K562 (cell line): ENCODE results near the gene SBK1. TPM values are rescaled to one million over a fixed set of nuclear protein-coding genes. Genes with fewer than 3 reads are reported as not detected.
A peak's percentile ranks its signal among the peaks of the same experiment; 100 is the strongest.

ENCODE experiments used
- ATAC-seq: fragments of 200-7000 bp; cut with Tn5 transposase; 3 replicates; pipeline ENCODE4 v1.9.1; 2020; ENCODE audit warnings: moderate library complexity
- BruUV-seq: library from RNA; stranded (reverse); fragments of 400-500 nt; replicated peaks from 2 replicates; lab custom pipeline; 2021; lab: Mats Ljungman, UMichigan
- CTCF ChIA-PET: fragments of 300-600 bp; formaldehyde crosslinking; extraction: SDS; loops from one replicate; lab custom pipeline; 2021; ENCODE audit warnings: low intra/inter-chr PET ratio; lab: Yijun Ruan, JAX
- POLR2A ChIA-PET: fragments of 300-600, 350-650 bp; sonication (Branson Sonifier 250); formaldehyde crosslinking; extraction: SDS; loops from one replicate; lab custom pipeline; 2021; ENCODE audit warnings: antibody characterized with exemption, inconsistent platforms; lab: Yijun Ruan, JAX
- DNase-seq, 4 experiments: peaks; one replicate each; pipeline versions ENCODE4 v3.0.0 to v3.0.0-alpha.2; 2011 to 2018; ENCODE audit warnings: low spot score in 3 of 4, mixed read lengths in 3 of 4; ENCODE audit errors: extremely low read depth in 1 of 4
- FAIRE-seq: peaks from 2 replicates; lab custom pipeline; 2011; peaks lifted over from hg19 to GRCh38; lab: Jason Lieb, UNC
- H2AFZ ChIP-seq: 2 replicates; pipeline ENCODE4 v1.6.0; 2011; ENCODE audit warnings: low read depth, low read length, control low read depth, inconsistent platforms
- H3K27ac ChIP-seq: fragments of 200-600 bp; 3 replicates; pipeline ENCODE4 v1.8.0; 2011; ENCODE audit warnings: low read depth, mild to moderate bottlenecking, control low read depth, inconsistent platforms, low read length, moderate library complexity, mixed read lengths; ENCODE audit errors: extremely low read depth
- H3K27me3 ChIP-seq, 2 experiments: fragments of 300-600 bp in 1 of 2; 2 replicates in 1 of 2; 3 replicates in 1 of 2; pipeline versions ENCODE4 v1.6.0 to v1.8.0; 2011; ENCODE audit warnings: inconsistent platforms in 2 of 2, low read length in 2 of 2, mild to moderate bottlenecking in 1 of 2, mixed read lengths in 1 of 2, moderate library complexity in 1 of 2; ENCODE audit not compliant: control insufficient read depth in 2 of 2, insufficient read depth in 2 of 2
- H3K36me3 ChIP-seq: fragments of 300-600 bp; 3 replicates; pipeline ENCODE4 v1.8.0; 2011; ENCODE audit warnings: mild to moderate bottlenecking, low read length, inconsistent platforms; ENCODE audit not compliant: control insufficient read depth, insufficient read depth
- H3K4me1 ChIP-seq, 2 experiments: fragments of 200-600 bp in 1 of 2; replicated peaks in 1 of 2; 2 replicates in 1 of 2; 3 replicates in 1 of 2; pipeline versions ENCODE4 v1.5.1 to v1.8.0; 2011; ENCODE audit warnings: inconsistent platforms in 2 of 2, low read length in 2 of 2, mild to moderate bottlenecking in 1 of 2, mixed read lengths in 1 of 2, moderate library complexity in 1 of 2; ENCODE audit not compliant: control insufficient read depth in 2 of 2, insufficient read depth in 2 of 2
- H3K4me2 ChIP-seq: 2 replicates; pipeline ENCODE4 v1.6.1; 2011; ENCODE audit warnings: low read length, control low read depth, inconsistent platforms, mixed read lengths; ENCODE audit not compliant: insufficient read depth
- H3K4me3 ChIP-seq: fragments of 200-600 bp; sonication (generic), shearing (Covaris generic); 2 replicates; pipeline ENCODE4 v1.5.1; 2016; ENCODE audit warnings: control low read depth, inconsistent platforms
- H3K79me2 ChIP-seq: fragments of 200-600 bp; 3 replicates; pipeline ENCODE4 v1.8.0; 2011; ENCODE audit warnings: low read length, inconsistent platforms; ENCODE audit not compliant: control insufficient read depth, insufficient read depth
- H3K9ac ChIP-seq, 2 experiments: 2 replicates each; pipeline versions ENCODE4 v1.6.0 to v1.6.1; 2011; ENCODE audit warnings: low read depth in 2 of 2, low read length in 2 of 2, control low read depth in 1 of 2, inconsistent platforms in 1 of 2, mild to moderate bottlenecking in 1 of 2, mixed read lengths in 1 of 2; ENCODE audit not compliant: insufficient read depth in 1 of 2
- H3K9me1 ChIP-seq: one replicate; pipeline ENCODE4 v1.6.0; 2011; ENCODE audit warnings: inconsistent platforms, mild to moderate bottlenecking, low read length, moderate library complexity; ENCODE audit not compliant: control insufficient read depth, insufficient read depth
- H3K9me3 ChIP-seq: replicated peaks from 2 replicates; pipeline ENCODE4 v1.5.1; 2011; ENCODE audit warnings: low read depth, low read length, inconsistent platforms; ENCODE audit not compliant: control insufficient read depth, insufficient read depth
- H4K20me1 ChIP-seq: replicated peaks from 2 replicates; pipeline ENCODE4 v1.6.1; 2011; ENCODE audit warnings: low read length, inconsistent platforms, mixed read lengths; ENCODE audit not compliant: control insufficient read depth, insufficient read depth
- ARHGAP35 ChIP-seq: fragments of 450-650 bp; IDR thresholded peaks from 2 replicates; pipeline ENCODE4 v1.6.1; 2018; ENCODE audit not compliant: partially characterized antibody
- ARID1B ChIP-seq: fragments of 450-650 bp; IDR thresholded peaks from 2 replicates; pipeline ENCODE4 v1.6.1; 2016; ENCODE audit warnings: antibody characterized with exemption, mild to moderate bottlenecking, inconsistent platforms
- CBX1 ChIP-seq: sonication (generic); IDR thresholded peaks from 2 replicates; pipeline ENCODE4 v1.6.1; 2016; ENCODE audit warnings: antibody characterized with exemption, low read depth, mild to moderate bottlenecking
- CBX8 ChIP-seq: fragments of 200-600 bp; sonication (generic); IDR thresholded peaks from 2 replicates; pipeline ENCODE4 v1.6.1; 2012; ENCODE audit warnings: borderline replicate concordance, mixed run types, low read depth, mild to moderate bottlenecking, moderate library complexity, mixed read lengths, low read length, control low read depth, inconsistent platforms; ENCODE audit not compliant: poor library complexity, severe bottlenecking; ENCODE audit errors: extremely low read depth
- CREM ChIP-seq: IDR thresholded peaks from 2 replicates; pipeline ENCODE4 v1.6.1; 2014; ENCODE audit warnings: antibody characterized with exemption, low read depth
- EGR1 ChIP-seq: fragments of 450-650 bp; conservative IDR thresholded peaks from 2 replicates; pipeline ENCODE4 v1.6.1; 2017; ENCODE audit warnings: mild to moderate bottlenecking
- HNRNPLL ChIP-seq: fragments of 200-400 bp; formaldehyde crosslinking; IDR thresholded peaks from 2 replicates; pipeline ENCODE4 v1.6.1; 2017; ENCODE audit warnings: low read length, low read depth, mild to moderate bottlenecking; ENCODE audit not compliant: poor library complexity, severe bottlenecking
- MED1 ChIP-seq: sonication (generic); formaldehyde crosslinking; IDR thresholded peaks from 2 replicates; pipeline ENCODE4 v1.8.1; 2023; ENCODE audit warnings: missing genetic modification reagents, borderline replicate concordance
- MEIS2 ChIP-seq: fragments of 450-650 bp; IDR thresholded peaks from 2 replicates; pipeline ENCODE4 v1.6.1; 2014; ENCODE audit warnings: mild to moderate bottlenecking; ENCODE audit not compliant: partially characterized antibody
- NFRKB ChIP-seq: fragments of 450-650 bp; IDR thresholded peaks from 2 replicates; pipeline ENCODE4 v1.6.1; 2016; ENCODE audit warnings: low read depth
- NRF1 ChIP-seq, 2 experiments: fragments of 450-650 bp; IDR thresholded peaks in 1 of 2; conservative IDR thresholded peaks in 1 of 2; 2 replicates each; pipeline ENCODE4 v1.6.1; 2014; ENCODE audit warnings: mild to moderate bottlenecking in 2 of 2
- POLR2A ChIP-seq: fragments of 450-650 bp; conservative IDR thresholded peaks from 2 replicates; pipeline ENCODE4 v1.6.1; 2016
- POLR3G ChIP-seq: IDR thresholded peaks from 2 replicates; pipeline ENCODE4 v1.6.1; 2011; ENCODE audit not compliant: insufficient read length, insufficient replicate concordance; ENCODE audit errors: extremely low read depth
- PRPF4 ChIP-seq: fragments of 200-400 bp; formaldehyde crosslinking; IDR thresholded peaks from one replicate; pipeline ENCODE4 v1.6.1; 2017; ENCODE audit warnings: low read length, low read depth, mild to moderate bottlenecking; ENCODE audit not compliant: insufficient read depth, poor library complexity, severe bottlenecking
- RAD21 ChIP-seq, 2 experiments: fragments of 250-450 bp in 1 of 2; fragments of 450-650 bp in 1 of 2; sonication (Bioruptor Pico) in 1 of 2; formaldehyde crosslinking in 1 of 2; IDR thresholded peaks in 1 of 2; conservative IDR thresholded peaks in 1 of 2; 2 replicates each; pipeline versions ENCODE4 v1.4.0 to v1.8.0; 2020 to 2022; ENCODE audit warnings: mild to moderate bottlenecking in 2 of 2, moderate library complexity in 1 of 2
- WGBS: fragments of 100-300 bp; shearing (Covaris generic); methylation state at CpG from one replicate; pipeline ENCODE4 v1.1.6; 2016; ENCODE audit warnings: low coverage, mixed read lengths; ENCODE audit not compliant: insufficient coverage; ENCODE audit errors: missing lambda C conversion rate; 5-methylcytosine and 5-hydroxymethylcytosine counted together
- in situ Hi-C: fragments of 300-500 bp; cut with MboI; formaldehyde crosslinking; loops from 4 replicates; pipeline ENCODE4 v1.15.0; 2018; ENCODE audit warnings: inconsistent platforms, mixed read lengths
- intact Hi-C: fragments of 100-400 bp; cut with micrococcal nuclease; formaldehyde crosslinking; loops from 2 replicates; pipeline ENCODE4 v1.14.2; 2022
- polyA plus RNA-seq, 8 experiments: library from polyadenylated mRNA; depleted of rRNA in 4 of 8; stranded (reverse) in 5 of 8; unstranded in 3 of 8; fragments of >200 nt; fragmentation: Nextera tagmentation in 2 of 8; fragmentation: Illumina TruSeq in 1 of 8; extraction: Ambion mirVana in 2 of 8; extraction: Trizol in 1 of 8; gene quantifications; 2 replicates each; pipeline versions ENCODE4 v1.2.1 to v1.2.3, GENCODE V29; 2011 to 2014; ENCODE audit warnings: inconsistent platforms in 1 of 8, missing spikeins in 1 of 8
- total RNA-seq, 7 experiments: library from RNA; depleted of rRNA in 6 of 7; stranded (reverse); fragments of >200 nt in 6 of 7; fragmentation: Illumina TruSeq in 2 of 7; extraction: Trizol in 2 of 7; gene quantifications; 2 replicates each; pipeline versions ENCODE4 v1.2.1 to v1.2.3, GENCODE V29; 2011 to 2021; ENCODE audit warnings: low replicate concordance in 1 of 7
- TF ChIP-seq, protein P1 (sequence below): fragments of 450-650 bp; IDR thresholded peaks from 2 replicates; pipeline ENCODE4 v1.6.1; 2016; ENCODE audit warnings: low read depth, mild to moderate bottlenecking, moderate library complexity
- TF ChIP-seq, protein P2 (sequence below): fragments of 250-450 bp; sonication (Bioruptor Pico); IDR thresholded peaks from 2 replicates; pipeline ENCODE4 v1.8.0; 2021; ENCODE audit warnings: mild to moderate bottlenecking, moderate library complexity
- TF ChIP-seq, protein P3 (sequence below): fragments of 450-650 bp; IDR thresholded peaks from 2 replicates; pipeline ENCODE4 v1.6.1; 2016

The SBK1 gene
- total and polyA plus RNA-seq, 9 of the 15 experiments (the other 6 are each of a cell fraction or from before 2014, with no cell fraction given) = 0.01 to 0.07 (median 0.03) TPM; not detected in 6

DNA sequence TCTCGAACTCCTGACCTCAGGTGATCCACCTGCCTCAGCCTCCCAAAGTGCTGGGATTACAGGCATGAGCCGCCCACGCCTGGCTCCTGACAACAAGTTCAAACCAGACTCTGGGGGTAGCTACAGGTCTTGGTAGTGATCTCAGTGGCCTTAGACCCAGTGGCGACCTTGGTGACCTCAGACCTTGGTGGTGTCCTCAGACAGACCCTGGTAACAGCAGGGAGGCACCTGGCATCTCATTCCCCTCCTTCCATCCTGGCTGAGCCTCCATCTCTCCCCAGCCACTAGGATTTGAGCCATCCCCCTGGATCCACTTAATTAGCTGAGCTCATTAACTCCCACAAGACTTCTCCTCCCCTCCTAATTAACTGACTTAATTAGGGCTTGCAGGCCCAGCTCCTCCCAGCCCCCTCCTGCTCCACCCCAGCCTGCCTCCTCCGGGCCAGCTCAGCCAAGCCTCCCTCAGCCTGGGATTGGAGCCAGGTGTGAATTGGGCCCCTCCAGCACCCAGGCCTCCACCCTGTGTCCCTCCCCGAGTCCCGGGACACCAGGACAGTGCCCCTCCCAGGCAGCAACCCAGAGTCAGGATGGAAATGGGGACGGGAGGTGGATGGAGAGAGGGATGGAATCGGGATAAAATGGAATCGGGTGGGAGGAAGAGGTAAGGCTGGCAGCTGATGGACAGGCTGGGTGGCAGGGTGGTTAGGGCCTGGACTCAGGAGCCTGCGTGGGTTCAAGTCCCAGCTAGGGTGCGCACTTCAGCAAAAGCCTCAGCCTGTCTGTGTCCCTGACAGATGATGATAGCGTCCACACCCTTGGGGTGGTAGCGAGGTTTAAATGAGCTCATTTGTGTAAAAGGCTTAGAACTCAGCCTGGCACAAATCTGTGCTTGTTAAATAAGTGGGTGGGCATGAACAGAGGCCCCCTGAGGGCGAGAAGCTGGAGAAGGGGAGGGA lies 11.2 kb upstream of the SBK1 start:
- Histone ChIP-seq H3K27me3 (peaks cover 18 to 51% of the 10 kb centered on the region in 2 experiments; a peak in 4 of 5 replicates), H2AFZ (no peak overlapping the region), H3K4me3 (no peak overlapping the region), H4K20me1 (no peaks in the 10 kb centered on the region; the same call in 1 of the 2 replicates), H3K27ac (no peak overlapping the region), H3K9me1 (no peaks in the 10 kb centered on the region), H3K9ac (peak overlapping the region in 1 of 2 experiments; percentile 35; a peak in 1 of 4 replicates), H3K9me3 (no peaks in the 10 kb centered on the region; the same call in 1 of the 2 replicates), H3K79me2 (no peaks in the 10 kb centered on the region), H3K4me1 (peaks cover 4 to 13% of the 10 kb centered on the region in 2 experiments; a peak in 2 of 5 replicates), H3K36me3 (no peaks in the 10 kb centered on the region), H3K4me2 (no peak overlapping the region)
- no TSS peak for BruUV-seq
- FAIRE-seq = peak; percentile 35
- WGBS = 4% methylated on average over 15 of the region's 15 CpGs
- peak in 1 of 4 experiments; percentile 34 for DNase-seq
- in situ Hi-C loops (no loop called here), intact Hi-C loops (no loop called here)
- CTCF ChIA-PET = no interaction called here
- peak; percentile 48; the same call in 2 of the 3 replicates for ATAC-seq
- POLR2A ChIA-PET = interaction anchor here (0.5 to 1.8 kb wide), 4 partner anchors 9 to 721 kb away, joined by 3 to 4 read pairs (median 3); partner anchors contain the start of gene SBK1
- TF ChIP-seq MEIS2 (peak; percentile 15), CBX1 (no peak), NRF1 (conservative IDR thresholded peaks at IDR 0.05 in 1 of 2, IDR thresholded peaks at IDR 0.05 in 1 of 2) (peak; percentile 40 to 52; a peak in 3 of 4 replicates), POLR3G (no peak), EGR1 (peak; percentile 43; the same call in 1 of the 2 replicates), CBX8 (no peak), NFRKB (no peak), RAD21 (CRISPR knock-in tag; conservative IDR thresholded peaks at IDR 0.05 in 1 of 2, IDR thresholded peaks at IDR 0.05 in 1 of 2) (peak in 1 of 2 experiments; percentile 18; a peak in 1 of 4 replicates), PRPF4 (no peak), CREM (peak; percentile 32; the same call in 1 of the 2 replicates), MED1 (CRISPR knock-in tag) (no peak), POLR2A (no peak), ARID1B (no peak), ARHGAP35 (no peak), HNRNPLL (no peak)
- TF ChIP-seq, protein P1, sequence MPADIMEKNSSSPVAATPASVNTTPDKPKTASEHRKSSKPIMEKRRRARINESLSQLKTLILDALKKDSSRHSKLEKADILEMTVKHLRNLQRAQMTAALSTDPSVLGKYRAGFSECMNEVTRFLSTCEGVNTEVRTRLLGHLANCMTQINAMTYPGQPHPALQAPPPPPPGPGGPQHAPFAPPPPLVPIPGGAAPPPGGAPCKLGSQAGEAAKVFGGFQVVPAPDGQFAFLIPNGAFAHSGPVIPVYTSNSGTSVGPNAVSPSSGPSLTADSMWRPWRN = no peak
- TF ChIP-seq, protein P2, sequence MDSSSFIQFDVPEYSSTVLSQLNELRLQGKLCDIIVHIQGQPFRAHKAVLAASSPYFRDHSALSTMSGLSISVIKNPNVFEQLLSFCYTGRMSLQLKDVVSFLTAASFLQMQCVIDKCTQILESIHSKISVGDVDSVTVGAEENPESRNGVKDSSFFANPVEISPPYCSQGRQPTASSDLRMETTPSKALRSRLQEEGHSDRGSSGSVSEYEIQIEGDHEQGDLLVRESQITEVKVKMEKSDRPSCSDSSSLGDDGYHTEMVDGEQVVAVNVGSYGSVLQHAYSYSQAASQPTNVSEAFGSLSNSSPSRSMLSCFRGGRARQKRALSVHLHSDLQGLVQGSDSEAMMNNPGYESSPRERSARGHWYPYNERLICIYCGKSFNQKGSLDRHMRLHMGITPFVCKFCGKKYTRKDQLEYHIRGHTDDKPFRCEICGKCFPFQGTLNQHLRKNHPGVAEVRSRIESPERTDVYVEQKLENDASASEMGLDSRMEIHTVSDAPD (CRISPR knock-in tag) = no peak
- TF ChIP-seq, protein P3, sequence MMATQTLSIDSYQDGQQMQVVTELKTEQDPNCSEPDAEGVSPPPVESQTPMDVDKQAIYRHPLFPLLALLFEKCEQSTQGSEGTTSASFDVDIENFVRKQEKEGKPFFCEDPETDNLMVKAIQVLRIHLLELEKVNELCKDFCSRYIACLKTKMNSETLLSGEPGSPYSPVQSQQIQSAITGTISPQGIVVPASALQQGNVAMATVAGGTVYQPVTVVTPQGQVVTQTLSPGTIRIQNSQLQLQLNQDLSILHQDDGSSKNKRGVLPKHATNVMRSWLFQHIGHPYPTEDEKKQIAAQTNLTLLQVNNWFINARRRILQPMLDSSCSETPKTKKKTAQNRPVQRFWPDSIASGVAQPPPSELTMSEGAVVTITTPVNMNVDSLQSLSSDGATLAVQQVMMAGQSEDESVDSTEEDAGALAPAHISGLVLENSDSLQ = peak; percentile 52; the same call in 1 of the 2 replicates
